Measurements from ENCODE around the gene KBTBD8. TPM values are rescaled to one million over a fixed set of nuclear protein-coding genes. Genes with fewer than 3 reads are reported as not detected.

Gene KBTBD8
- total RNA-seq, 2 donors from 2014 or later = 3.5 to 6.2 TPM

- no peaks in the 10 kb centered on the region for H3K27me3 Mint-ChIP-seq (ENCODE audit: insufficient read depth)
- H3K27me3 ChIP-seq (ENCODE audit: control insufficient read depth, insufficient read depth, low read length, poor library complexity, severe bottlenecking) = peaks cover 5% of the 10 kb centered on the region
- H3K4me1 ChIP-seq (ENCODE audit: control insufficient read depth, insufficient read depth, low read length) = no peaks in the 10 kb centered on the region
- no peaks in the 10 kb centered on the region for H3K9me3 ChIP-seq (ENCODE audit: control insufficient read depth, low read length)
- no peak for DNase-seq
- no peak overlapping the region for H3K27ac ChIP-seq (ENCODE audit: low read depth, low read length)
- H3K9ac ChIP-seq (ENCODE audit: extremely low read depth, low read length, poor library complexity, severe bottlenecking) = no peak overlapping the region
- no peak overlapping the region for H3K4me3 Mint-ChIP-seq
- no peaks in the 10 kb centered on the region for H3K9me3 Mint-ChIP-seq
- no peak for TF ChIP-seq CTCF (conservative IDR thresholded peaks at IDR 0.05)
- H3K4me1 Mint-ChIP-seq = peaks cover 20% of the 10 kb centered on the region
- H3K36me3 ChIP-seq (ENCODE audit: control insufficient read depth, insufficient read depth, low read length) = no peaks in the 10 kb centered on the region
- H3K36me3 Mint-ChIP-seq (ENCODE audit: low read depth) = no peaks in the 10 kb centered on the region
- no peak overlapping the region for H3K27ac Mint-ChIP-seq
- H3K4me3 ChIP-seq (ENCODE audit: low read length) = no peak overlapping the region
- WGBS, 2 experiments (ENCODE audit: insufficient coverage in 1 of 2, insufficient read length in 1 of 2) = 92 to 94% methylated on average over 3 to 5 of the region's 5 CpGs
Measured at GRCh38 chr3:67028001-67028784, 30.1 kb downstream of the KBTBD8 start.

GRCh38 chr3:67030785-67031740, 33.0 kb downstream of the KBTBD8 start:
- Mint-ChIP-seq H3K27me3 (ENCODE audit: insufficient read depth) (no peaks in the 10 kb centered on the region), H3K27ac (no peak overlapping the region), H3K4me1 (peaks cover 22% of the 10 kb centered on the region), H3K36me3 (ENCODE audit: low read depth) (no peaks in the 10 kb centered on the region), H3K4me3 (no peak overlapping the region), H3K9me3 (no peaks in the 10 kb centered on the region)
- no peak for DNase-seq
- peak overlapping the region; percentile 25 for H3K4me3 ChIP-seq (ENCODE audit: low read length)
- no peak for TF ChIP-seq CTCF (conservative IDR thresholded peaks at IDR 0.05)
- H3K9me3 ChIP-seq (ENCODE audit: control insufficient read depth, low read length) = no peaks in the 10 kb centered on the region
- H3K9ac ChIP-seq (ENCODE audit: extremely low read depth, low read length, poor library complexity, severe bottlenecking) = no peak overlapping the region
- H3K27me3 ChIP-seq (ENCODE audit: control insufficient read depth, insufficient read depth, low read length, poor library complexity, severe bottlenecking) = no peaks in the 10 kb centered on the region
- no peak overlapping the region for H3K27ac ChIP-seq (ENCODE audit: low read depth, low read length)
- no peaks in the 10 kb centered on the region for H3K36me3 ChIP-seq (ENCODE audit: control insufficient read depth, insufficient read depth, low read length)
- H3K4me1 ChIP-seq (ENCODE audit: control insufficient read depth, insufficient read depth, low read length) = no peaks in the 10 kb centered on the region
- 64% methylated on average over 3 of the region's 3 CpGs; no CpG with 5 or more reads in 1 of the 2 experiments for WGBS, 2 experiments (ENCODE audit: insufficient coverage in 1 of 2, insufficient read length in 1 of 2)

GRCh38 chr3:67031986-67032385, 33.9 kb downstream of the KBTBD8 start:
- no peaks in the 10 kb centered on the region for H3K36me3 ChIP-seq (ENCODE audit: control insufficient read depth, insufficient read depth, low read length)
- no peaks in the 10 kb centered on the region for H3K27me3 ChIP-seq (ENCODE audit: control insufficient read depth, insufficient read depth, low read length, poor library complexity, severe bottlenecking)
- Mint-ChIP-seq H3K4me3 (no peak overlapping the region), H3K27ac (no peak overlapping the region), H3K4me1 (peaks cover 22% of the 10 kb centered on the region), H3K36me3 (ENCODE audit: low read depth) (no peaks in the 10 kb centered on the region), H3K27me3 (ENCODE audit: insufficient read depth) (no peaks in the 10 kb centered on the region), H3K9me3 (no peaks in the 10 kb centered on the region)
- no peak overlapping the region for H3K9ac ChIP-seq (ENCODE audit: extremely low read depth, low read length, poor library complexity, severe bottlenecking)
- H3K4me1 ChIP-seq (ENCODE audit: control insufficient read depth, insufficient read depth, low read length) = no peaks in the 10 kb centered on the region
- 80% methylated on average over 1 of the region's 1 CpG; no CpG with 5 or more reads in 1 of the 2 experiments for WGBS, 2 experiments (ENCODE audit: insufficient coverage in 1 of 2, insufficient read length in 1 of 2)
- no peak for DNase-seq
- TF ChIP-seq CTCF (conservative IDR thresholded peaks at IDR 0.05) = no peak
- H3K9me3 ChIP-seq (ENCODE audit: control insufficient read depth, low read length) = no peaks in the 10 kb centered on the region
- no peak overlapping the region for H3K27ac ChIP-seq (ENCODE audit: low read depth, low read length)
- H3K4me3 ChIP-seq (ENCODE audit: low read length) = no peak overlapping the region

Measured in endodermal cell (in vitro differentiated cells).